ENCODE data around the gene CBFA2T3. TPM values are rescaled to one million over a fixed set of nuclear protein-coding genes. Genes with fewer than 3 reads are reported as not detected.
A peak's percentile ranks its signal among the peaks of the same experiment; 100 is the strongest.

The CBFA2T3 gene
- polyA plus RNA-seq, 3 donors = 5.3 to 32.2 (median 6.2) TPM

GRCh38 chr16:88876942-88877526, 100.0 kb downstream of the CBFA2T3 start:
- Histone ChIP-seq H3K4me1 (ENCODE audit: control insufficient read depth in 1 of 2, insufficient read depth in 2 of 2, low read length in 2 of 2) (no peaks in the 10 kb centered on the region), H3K9me3 (replicated peaks in 1 of 2; ENCODE audit: control insufficient read depth in 1 of 2, insufficient read depth in 1 of 2, low read length in 2 of 2) (no peaks in the 10 kb centered on the region), H3K9ac (ENCODE audit: insufficient read depth, low read length, poor library complexity, severe bottlenecking) (no peak overlapping the region), H3K27me3 (ENCODE audit: control insufficient read depth in 2 of 2, insufficient read depth in 2 of 2, low read length in 2 of 2) (no peaks in the 10 kb centered on the region), H3K4me2 (replicated peaks; ENCODE audit: extremely low read depth, low read length, poor library complexity, severe bottlenecking) (no peak overlapping the region), H3K36me3 (replicated peaks in 1 of 2; ENCODE audit: control insufficient read depth in 1 of 2, insufficient read depth in 2 of 2, low read length in 2 of 2) (peaks cover 58 to 79% of the 10 kb centered on the region in 2 donors), H3K27ac (ENCODE audit: low read depth in 1 of 2, low read length in 2 of 2) (no peak overlapping the region), H4K20me1 (ENCODE audit: insufficient read depth, low read length) (peaks cover 95% of the 10 kb centered on the region), H3K79me2 (ENCODE audit: insufficient read depth, low read length) (no peaks in the 10 kb centered on the region), H3K4me3 (replicated peaks in 1 of 3; ENCODE audit: low read depth in 2 of 3, low read length in 3 of 3) (no peak overlapping the region), H2AFZ (ENCODE audit: insufficient read depth, low read depth, low read length, poor library complexity, severe bottlenecking) (no peak overlapping the region)
- Mint-ChIP-seq H3K9me3 (peaks cover 0 to 4% (median 2%) of the 10 kb centered on the region in 7 donors), H3K27me3 (ENCODE audit: low read depth in 3 of 3) (peaks cover 0 to 6% (median 5%) of the 10 kb centered on the region in 3 donors), H3K4me1 (no peaks in the 10 kb centered on the region), H3K27ac (peak overlapping the region in 1 of 7 donors; percentile 72), H3K4me3 (no peak overlapping the region), H3K36me3 (peaks cover 43 to 71% of the 10 kb centered on the region in 2 donors)
- DNase-seq = no peak
- WGBS (ENCODE audit: insufficient coverage) = 98% methylated on average over 29 of the region's 33 CpGs
- intact Hi-C loops (cut with micrococcal nuclease) = no loop called here
- no peak for TF ChIP-seq CTCF (IDR thresholded peaks at IDR 0.05)

- H3K4me1 ChIP-seq (ENCODE audit: control insufficient read depth in 1 of 2, insufficient read depth in 2 of 2, low read length in 2 of 2) = peaks cover 0 to 10% of the 10 kb centered on the region in 2 donors
- Mint-ChIP-seq H3K4me1 (peaks cover 6% of the 10 kb centered on the region), H3K4me3 (no peak overlapping the region), H3K9me3 (peaks cover 0 to 4% (median 2%) of the 10 kb centered on the region in 7 donors), H3K27me3 (ENCODE audit: low read depth in 3 of 3) (peaks cover 8 to 19% (median 13%) of the 10 kb centered on the region in 3 donors), H3K36me3 (peaks cover 43 to 60% of the 10 kb centered on the region in 2 donors), H3K27ac (no peak overlapping the region)
- H3K27me3 ChIP-seq (ENCODE audit: control insufficient read depth in 2 of 2, insufficient read depth in 2 of 2, low read length in 2 of 2) = peaks cover 0 to 11% of the 10 kb centered on the region in 2 donors
- over 99% methylated on average over 19 of the region's 22 CpGs for WGBS (ENCODE audit: insufficient coverage)
- H3K79me2 ChIP-seq (ENCODE audit: insufficient read depth, low read length) = no peaks in the 10 kb centered on the region
- H2AFZ ChIP-seq (ENCODE audit: insufficient read depth, low read depth, low read length, poor library complexity, severe bottlenecking) = no peak overlapping the region
- no peak for DNase-seq
- intact Hi-C loops (cut with micrococcal nuclease) = no loop called here
- H3K9ac ChIP-seq (ENCODE audit: insufficient read depth, low read length, poor library complexity, severe bottlenecking) = no peak overlapping the region
- no peak for TF ChIP-seq CTCF (IDR thresholded peaks at IDR 0.05)
- no peaks in the 10 kb centered on the region for H3K9me3 ChIP-seq (replicated peaks in 1 of 2; ENCODE audit: control insufficient read depth in 1 of 2, insufficient read depth in 1 of 2, low read length in 2 of 2)
- peaks cover 47 to 66% of the 10 kb centered on the region in 2 donors for H3K36me3 ChIP-seq (replicated peaks in 1 of 2; ENCODE audit: control insufficient read depth in 1 of 2, insufficient read depth in 2 of 2, low read length in 2 of 2)
- H4K20me1 ChIP-seq (ENCODE audit: insufficient read depth, low read length) = peaks cover 89% of the 10 kb centered on the region
- no peak overlapping the region for H3K4me2 ChIP-seq (replicated peaks; ENCODE audit: extremely low read depth, low read length, poor library complexity, severe bottlenecking)
- no peak overlapping the region for H3K27ac ChIP-seq (ENCODE audit: low read depth in 1 of 2, low read length in 2 of 2)
- no peak overlapping the region for H3K4me3 ChIP-seq (replicated peaks in 1 of 3; ENCODE audit: low read depth in 2 of 3, low read length in 3 of 3)
Measured at GRCh38 chr16:88875703-88876234, 101.2 kb downstream of the CBFA2T3 start.

All from CD14-positive monocyte (primary cell).